ENCODE results near the gene FMN1. TPM values are rescaled to one million over a fixed set of nuclear protein-coding genes. Genes with fewer than 3 reads are reported as not detected.

FMN1 gene
- total and polyA plus RNA-seq, 2 of the 8 experiments (the other 6 are each of a cell fraction or from before 2014, with no cell fraction given), result 0.27 to 3.7 TPM

DNA sequence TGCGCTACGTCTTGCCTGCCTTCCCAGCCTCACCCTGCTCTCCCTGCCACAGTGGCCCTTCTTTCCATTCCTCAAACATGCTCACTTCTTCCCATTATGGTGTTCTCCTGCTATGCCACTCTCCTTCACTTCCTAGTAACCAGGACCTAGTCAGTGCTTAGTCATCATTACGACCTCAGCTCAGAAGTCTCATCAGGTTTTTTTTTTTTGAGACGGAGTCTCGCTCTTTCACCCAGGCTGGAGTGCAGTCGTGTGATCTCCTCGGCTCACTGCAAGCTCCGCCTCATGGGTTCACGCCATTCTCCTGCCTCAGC lies 327.2 kb downstream of the FMN1 start (continued):
- no peak for TF ChIP-seq ATF2 (IDR thresholded peaks at IDR 0.05; ENCODE audit: low read length)
- TF ChIP-seq SP4 (IDR thresholded peaks at IDR 0.05; ENCODE audit: low read length), result no peak
- TF ChIP-seq RFX5 (IDR thresholded peaks at IDR 0.05; ENCODE audit: borderline replicate concordance, low read depth, low read length), result no peak
